GM23248 (cell line): Measurements from ENCODE around the gene EPHA5.

ENCODE experiments used
- EZH2 ChIP-seq: fragments of 200-600 bp; sonication (generic); IDR thresholded peaks from 2 replicates; pipeline ENCODE4 v1.6.1; 2018; ENCODE audit warnings: antibody characterized with exemption, mild to moderate bottlenecking; ENCODE audit not compliant: insufficient read depth, poor library complexity, severe bottlenecking
- EZH2phosphoT487 ChIP-seq: fragments of 200-600 bp; sonication (generic); IDR thresholded peaks from 2 replicates; pipeline ENCODE4 v1.6.1; 2018; ENCODE audit warnings: antibody characterized with exemption, moderate library complexity, mild to moderate bottlenecking, low read depth; ENCODE audit not compliant: insufficient read depth

- TF ChIP-seq EZH2 (no peak), EZH2phosphoT487 (no peak)
Measured at GRCh38 chr4:65399084-65399483, 271.2 kb downstream of the EPHA5 start.
